WTC11 (cell line): ENCODE data around the gene TOMM40.

Source experiments
- ARID4B ChIP-seq: sonication (generic); formaldehyde crosslinking; IDR thresholded peaks from 2 replicates; pipeline ENCODE4 v1.8.0; 2023; ENCODE audit warnings: missing genetic modification reagents, mild to moderate bottlenecking, borderline replicate concordance
- ATF2 ChIP-seq: sonication (generic); formaldehyde crosslinking; IDR thresholded peaks from 2 replicates; pipeline ENCODE4 v1.8.1; 2022; ENCODE audit warnings: low read depth, missing genetic modification reagents, borderline replicate concordance
- CREM ChIP-seq: sonication (generic); formaldehyde crosslinking; IDR thresholded peaks from 2 replicates; pipeline ENCODE4 v1.8.1; 2022; ENCODE audit warnings: mild to moderate bottlenecking, missing genetic modification reagents, moderate library complexity
- CTCF ChIP-seq: fragments of 200-600 bp; IDR thresholded peaks from 2 replicates; pipeline ENCODE4 v1.8.0; 2022; ENCODE audit warnings: antibody characterized with exemption
- E2F4 ChIP-seq: sonication (generic); formaldehyde crosslinking; IDR thresholded peaks from 2 replicates; pipeline ENCODE4 v1.8.1; 2022; ENCODE audit warnings: low read depth, mild to moderate bottlenecking, moderate library complexity, missing genetic modification reagents, borderline replicate concordance
- FOXJ3 ChIP-seq: sonication (generic); formaldehyde crosslinking; IDR thresholded peaks from 2 replicates; pipeline ENCODE4 v1.9.0; 2021; ENCODE audit warnings: missing genetic modification reagents, mild to moderate bottlenecking, borderline replicate concordance
- JUN ChIP-seq: sonication (generic); formaldehyde crosslinking; IDR thresholded peaks from 2 replicates; pipeline ENCODE4 v1.8.0; 2023; ENCODE audit warnings: mild to moderate bottlenecking, missing genetic modification reagents
- MAX ChIP-seq: sonication (generic); formaldehyde crosslinking; IDR thresholded peaks from 2 replicates; pipeline ENCODE4 v1.8.0; 2022; ENCODE audit warnings: mild to moderate bottlenecking, missing genetic modification reagents
- MLX ChIP-seq: sonication (generic); formaldehyde crosslinking; IDR thresholded peaks from 2 replicates; pipeline ENCODE4 v1.8.1; 2023; ENCODE audit warnings: mild to moderate bottlenecking, missing genetic modification reagents, moderate library complexity
- SMAD3 ChIP-seq: sonication (generic); formaldehyde crosslinking; IDR thresholded peaks from 2 replicates; pipeline ENCODE4 v1.8.0; 2022; ENCODE audit warnings: missing genetic modification reagents, mild to moderate bottlenecking, borderline replicate concordance
- ZNF425 ChIP-seq: fragments of 250-450 bp; sonication (Bioruptor Pico); conservative IDR thresholded peaks from 2 replicates; pipeline ENCODE4 v1.9.0; 2021; ENCODE audit warnings: mild to moderate bottlenecking

- no peak for TF ChIP-seq CTCF
- TF ChIP-seq FOXJ3 (CRISPR knock-in tag), result no peak
- no peak for TF ChIP-seq ZNF425 (CRISPR knock-in tag)
- no peak for TF ChIP-seq SMAD3 (CRISPR knock-in tag)
- TF ChIP-seq MAX (CRISPR knock-in tag), result no peak
- no peak for TF ChIP-seq ARID4B (CRISPR knock-in tag)
- no peak for TF ChIP-seq CREM (CRISPR knock-in tag)
- no peak for TF ChIP-seq ATF2 (CRISPR knock-in tag)
- TF ChIP-seq E2F4 (CRISPR knock-in tag), result no peak
- TF ChIP-seq MLX (CRISPR knock-in tag), result no peak
- TF ChIP-seq JUN (CRISPR knock-in tag), result no peak
These were observed 27.1 kb upstream of the TOMM40 start for GRCh38 chr19:44863990-44864389.
